GM10266 (cell line): ENCODE measurements around the gene RORB.
A peak's percentile ranks its signal among the peaks of the same experiment; 100 is the strongest.

Experiments
- DNase-seq: peaks from one replicate; pipeline ENCODE4 v3.0.0; 2012; ENCODE audit errors: extremely low spot score
- TF ChIP-seq, protein P1 (sequence below): IDR thresholded peaks from 2 replicates; pipeline ENCODE4 v1.5.1; 2012; ENCODE audit warnings: mild to moderate bottlenecking, low read depth; ENCODE audit not compliant: control insufficient read depth, insufficient read depth; ENCODE audit errors: missing control alignments

RORB gene

DNA sequence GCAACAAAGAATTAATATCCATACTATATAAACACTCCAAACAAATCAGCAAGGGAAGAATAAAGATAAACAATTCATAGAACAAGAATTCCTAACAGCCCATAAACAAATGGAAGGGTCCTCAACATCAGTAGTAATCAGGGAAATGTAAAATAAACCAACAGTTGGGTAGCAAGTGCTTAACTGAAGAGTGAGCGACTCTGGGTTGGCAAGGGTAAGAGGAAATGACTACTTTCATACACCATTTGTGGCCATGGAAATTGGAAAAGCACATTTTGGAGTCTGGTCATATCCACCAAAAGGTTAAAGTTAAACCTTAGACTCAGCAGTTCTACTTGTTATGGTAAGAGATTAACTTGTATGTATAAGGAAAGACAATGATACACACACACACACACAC, 17.4 kb upstream of the RORB start:
- TF ChIP-seq, protein P1, sequence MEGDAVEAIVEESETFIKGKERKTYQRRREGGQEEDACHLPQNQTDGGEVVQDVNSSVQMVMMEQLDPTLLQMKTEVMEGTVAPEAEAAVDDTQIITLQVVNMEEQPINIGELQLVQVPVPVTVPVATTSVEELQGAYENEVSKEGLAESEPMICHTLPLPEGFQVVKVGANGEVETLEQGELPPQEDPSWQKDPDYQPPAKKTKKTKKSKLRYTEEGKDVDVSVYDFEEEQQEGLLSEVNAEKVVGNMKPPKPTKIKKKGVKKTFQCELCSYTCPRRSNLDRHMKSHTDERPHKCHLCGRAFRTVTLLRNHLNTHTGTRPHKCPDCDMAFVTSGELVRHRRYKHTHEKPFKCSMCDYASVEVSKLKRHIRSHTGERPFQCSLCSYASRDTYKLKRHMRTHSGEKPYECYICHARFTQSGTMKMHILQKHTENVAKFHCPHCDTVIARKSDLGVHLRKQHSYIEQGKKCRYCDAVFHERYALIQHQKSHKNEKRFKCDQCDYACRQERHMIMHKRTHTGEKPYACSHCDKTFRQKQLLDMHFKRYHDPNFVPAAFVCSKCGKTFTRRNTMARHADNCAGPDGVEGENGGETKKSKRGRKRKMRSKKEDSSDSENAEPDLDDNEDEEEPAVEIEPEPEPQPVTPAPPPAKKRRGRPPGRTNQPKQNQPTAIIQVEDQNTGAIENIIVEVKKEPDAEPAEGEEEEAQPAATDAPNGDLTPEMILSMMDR, result no peak
- DNase-seq, result no peak

DNA sequence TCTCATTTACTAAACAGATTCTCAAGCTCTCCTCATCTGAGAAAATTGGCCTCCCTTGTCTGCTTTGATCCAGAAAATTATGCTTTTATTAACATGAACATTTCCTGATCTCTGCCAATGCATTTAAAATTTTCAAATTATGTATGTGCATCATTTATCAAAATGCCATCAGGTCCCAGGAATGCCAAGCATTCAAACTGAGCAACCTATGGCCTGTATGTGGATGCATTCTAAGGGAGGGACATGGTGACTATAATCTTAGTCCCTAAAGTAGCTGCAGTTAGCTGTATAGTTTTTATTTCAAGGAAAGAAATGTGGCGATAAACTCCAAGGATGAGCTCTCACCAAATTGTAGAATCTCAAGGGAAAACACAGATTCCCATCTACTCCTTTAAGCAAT, 9.7 kb upstream of the RORB start:
- TF ChIP-seq, protein P1, result no peak
- no peak for DNase-seq

DNA sequence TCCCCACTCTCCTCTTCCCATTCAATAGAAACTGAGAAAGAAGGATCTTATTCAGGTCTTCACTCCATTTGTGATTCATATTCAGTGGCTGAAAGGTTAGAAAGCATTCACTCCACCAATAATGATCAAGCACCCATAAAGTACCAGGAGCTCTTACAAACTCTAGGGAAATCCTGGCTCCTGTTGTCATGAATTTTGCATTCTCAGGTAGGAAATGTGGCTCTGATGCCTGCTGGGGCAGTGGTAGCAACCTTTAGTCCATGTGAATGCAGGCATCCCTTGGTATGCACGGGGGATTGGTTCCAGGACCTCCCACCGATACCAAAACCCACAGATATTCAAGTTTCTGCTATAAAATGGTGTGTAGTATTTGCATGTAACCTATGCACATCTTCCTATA, 3.6 kb upstream of the RORB start:
- TF ChIP-seq, protein P1, result no peak
- no peak for DNase-seq

DNA sequence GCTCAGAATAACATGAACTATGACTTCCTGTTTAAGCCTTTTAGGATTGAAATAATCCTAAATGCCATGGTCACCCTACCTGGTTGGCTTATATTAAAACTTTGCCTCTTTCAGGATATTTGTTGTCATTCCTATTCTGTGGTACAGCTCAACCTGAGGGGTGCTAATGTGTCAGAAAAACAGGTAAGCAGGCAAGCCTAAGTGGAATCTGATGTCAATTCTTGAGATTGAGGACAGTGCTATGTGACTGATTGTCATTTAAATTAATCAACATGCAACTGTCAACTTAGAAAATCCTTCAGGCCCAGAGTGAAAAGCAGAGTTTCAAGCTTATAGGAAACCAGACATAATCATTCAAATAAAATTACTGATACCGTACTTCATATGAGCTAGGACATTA, 2.6 kb upstream of the RORB start:
- TF ChIP-seq, protein P1, result no peak
- DNase-seq, result no peak

DNA sequence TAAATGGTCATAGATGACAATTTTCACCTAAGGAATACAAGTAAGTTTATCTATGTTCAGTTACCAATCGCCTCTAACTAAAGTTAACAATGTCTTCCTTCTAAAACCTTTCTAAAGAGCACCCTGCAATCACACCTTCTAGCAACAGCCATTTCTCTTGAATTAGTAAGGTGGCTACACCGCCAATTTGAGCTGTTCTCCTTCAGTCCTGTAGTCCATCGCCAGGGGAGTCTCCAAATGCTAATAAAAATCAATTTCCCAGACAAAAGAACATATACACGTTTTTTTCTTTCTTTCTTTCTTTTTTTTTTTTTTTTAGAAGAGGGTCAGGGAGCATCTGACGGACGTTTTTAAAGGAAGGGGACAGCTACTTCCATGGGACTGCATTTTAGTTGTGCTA, 729 bp upstream of the RORB start:
- DNase-seq, result peak; percentile 10
- TF ChIP-seq, protein P1, result no peak

DNA sequence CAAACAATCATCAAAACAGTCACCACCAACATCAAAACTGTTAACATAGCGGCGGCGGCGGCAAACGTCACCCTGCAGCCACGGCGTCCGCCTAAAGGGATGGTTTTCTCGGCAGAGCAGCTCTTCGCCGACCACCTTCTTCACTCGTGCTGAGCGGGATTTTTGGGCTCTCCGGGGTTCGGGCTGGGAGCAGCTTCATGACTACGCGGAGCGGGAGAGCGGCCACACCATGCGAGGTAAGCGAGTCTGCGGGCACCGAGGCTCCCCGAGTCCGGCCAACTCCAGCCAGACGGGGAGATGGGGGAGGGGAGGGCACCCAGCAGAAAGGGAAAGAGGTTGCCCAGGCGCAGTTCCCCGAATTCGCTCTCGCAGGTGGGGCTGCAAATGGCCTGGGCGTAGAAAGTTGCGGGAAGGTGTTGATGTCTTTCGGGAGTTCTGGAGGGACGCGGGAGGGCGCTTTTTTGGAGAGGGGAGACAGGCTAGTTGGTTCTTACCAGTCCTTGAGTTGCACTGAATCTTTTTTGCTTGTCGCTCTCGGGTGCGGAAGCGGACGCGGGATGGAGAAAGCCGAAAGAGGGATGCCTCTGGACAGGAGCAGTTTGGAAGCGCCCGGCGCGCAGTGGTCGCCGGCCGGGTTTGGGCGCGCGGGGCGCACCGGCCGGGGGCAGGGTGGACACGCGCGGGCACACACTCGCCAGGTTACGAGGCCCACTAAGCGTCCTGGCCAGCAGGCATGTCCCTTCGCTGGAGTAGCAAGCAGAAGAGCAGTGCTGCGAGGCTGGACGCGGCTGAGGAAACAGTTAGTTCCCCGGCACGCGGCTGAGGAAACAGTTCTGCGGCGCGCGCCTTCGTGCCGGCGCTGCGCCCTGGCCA, 849 bp downstream of the RORB start:
- TF ChIP-seq, protein P1, result no peak
- DNase-seq, result peak; percentile 49

DNA sequence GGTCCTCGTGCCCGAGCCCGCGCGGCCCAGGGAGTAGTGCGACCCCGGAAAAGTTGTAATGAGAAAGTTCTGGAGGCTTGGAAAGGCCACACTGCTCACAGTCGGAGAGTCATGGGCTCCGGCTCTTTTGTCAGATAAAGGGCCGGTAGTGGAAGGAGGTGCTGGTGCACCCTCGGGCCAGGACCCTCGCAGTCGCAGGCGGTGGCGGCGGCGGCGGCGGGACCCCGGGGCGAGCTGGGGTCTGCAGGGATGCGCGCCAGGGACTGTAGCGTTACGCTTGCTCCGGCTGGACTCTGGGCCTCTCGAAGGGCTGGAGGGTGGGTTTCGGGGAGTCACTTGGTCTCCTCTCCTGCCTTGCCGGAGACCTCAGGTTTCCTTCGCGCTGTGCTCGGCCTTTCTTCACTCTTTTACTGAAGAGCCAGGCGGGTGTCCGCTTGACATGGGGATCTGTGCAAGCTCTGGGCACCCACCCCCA, 1.5 kb downstream of the RORB start:
- TF ChIP-seq, protein P1, result no peak
- peak; percentile 16 for DNase-seq
